ENCODE data around the gene IQCB1.
A peak's percentile ranks its signal among the peaks of the same experiment; 100 is the strongest.

Gene IQCB1, protein sequence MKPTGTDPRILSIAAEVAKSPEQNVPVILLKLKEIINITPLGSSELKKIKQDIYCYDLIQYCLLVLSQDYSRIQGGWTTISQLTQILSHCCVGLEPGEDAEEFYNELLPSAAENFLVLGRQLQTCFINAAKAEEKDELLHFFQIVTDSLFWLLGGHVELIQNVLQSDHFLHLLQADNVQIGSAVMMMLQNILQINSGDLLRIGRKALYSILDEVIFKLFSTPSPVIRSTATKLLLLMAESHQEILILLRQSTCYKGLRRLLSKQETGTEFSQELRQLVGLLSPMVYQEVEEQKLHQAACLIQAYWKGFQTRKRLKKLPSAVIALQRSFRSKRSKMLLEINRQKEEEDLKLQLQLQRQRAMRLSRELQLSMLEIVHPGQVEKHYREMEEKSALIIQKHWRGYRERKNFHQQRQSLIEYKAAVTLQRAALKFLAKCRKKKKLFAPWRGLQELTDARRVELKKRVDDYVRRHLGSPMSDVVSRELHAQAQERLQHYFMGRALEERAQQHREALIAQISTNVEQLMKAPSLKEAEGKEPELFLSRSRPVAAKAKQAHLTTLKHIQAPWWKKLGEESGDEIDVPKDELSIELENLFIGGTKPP

DNA sequence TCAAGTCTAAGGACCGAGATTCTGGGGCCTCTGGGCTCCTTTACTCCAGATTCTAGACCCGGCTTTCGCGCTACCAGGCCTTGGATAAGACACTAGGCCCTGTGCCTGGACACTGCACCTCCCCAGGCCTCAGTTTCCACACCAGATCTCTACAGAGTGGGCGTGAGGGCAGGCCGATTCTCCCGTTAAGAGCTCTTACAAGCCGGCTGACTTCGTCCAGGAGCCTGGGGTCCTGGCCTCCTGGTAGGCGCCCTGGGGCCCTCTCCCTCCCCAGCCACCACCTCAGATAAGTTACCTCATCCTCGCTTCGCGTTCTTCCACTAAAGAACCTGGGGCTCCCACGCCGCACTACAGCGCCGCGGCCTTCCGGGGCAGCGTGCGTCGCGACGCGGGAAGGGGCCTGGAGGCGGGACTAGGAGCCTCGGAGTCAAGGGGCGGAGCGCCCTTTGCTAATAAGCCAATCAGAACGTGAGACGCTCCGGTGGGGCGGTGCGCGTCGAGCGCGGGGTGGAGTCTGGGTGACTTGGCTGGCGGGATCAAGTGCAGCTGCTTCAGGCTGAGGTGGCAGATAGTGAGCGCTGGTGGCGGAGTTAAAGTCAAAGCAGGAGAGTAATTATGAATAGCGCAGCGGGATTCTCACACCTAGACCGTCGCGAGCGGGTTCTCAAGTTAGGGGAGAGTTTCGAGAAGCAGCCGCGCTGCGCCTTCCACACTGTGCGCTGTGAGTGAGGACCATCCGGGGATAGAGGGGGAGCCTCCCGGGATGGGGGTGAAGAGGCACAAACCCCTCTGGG, at the start of gene IQCB1, which contains the start of gene EAF2:
Gene IQCB1 (minus strand): TSS at position 390 of the 794 bp plus-strand sequence. CDS start 6,100 bp downstream, outside the sequence.
Gene EAF2 (plus strand): TSS at position 539 of the 794 bp plus-strand sequence. CDS start 77 bp downstream, at position 616.
- peak; percentile 96 to 97 for DNase-seq
- H3K27me3 ChIP-seq: no peaks in the 10 kb centered on the region
- H3K27ac ChIP-seq: peak within 1 kb of the TSS; percentile 85 to 86
- no peaks in the 10 kb centered on the region for H3K36me3 ChIP-seq
- intact Hi-C loops (cut with DNase I; ENCODE audit: low total_unique reads): loop anchor here (5.0 kb wide), 1 partner anchor 288 kb away; the partner anchor contains the start of gene POLQ
- H3K9me3 ChIP-seq: no peaks in the 10 kb centered on the region
- peaks cover 0 to 25% (median 14%) of the 10 kb centered on the region in 4 donors for H3K4me1 ChIP-seq
- peak within 1 kb of the TSS; percentile 72 to 85 for H3K4me3 ChIP-seq
- TF ChIP-seq, protein P1, sequence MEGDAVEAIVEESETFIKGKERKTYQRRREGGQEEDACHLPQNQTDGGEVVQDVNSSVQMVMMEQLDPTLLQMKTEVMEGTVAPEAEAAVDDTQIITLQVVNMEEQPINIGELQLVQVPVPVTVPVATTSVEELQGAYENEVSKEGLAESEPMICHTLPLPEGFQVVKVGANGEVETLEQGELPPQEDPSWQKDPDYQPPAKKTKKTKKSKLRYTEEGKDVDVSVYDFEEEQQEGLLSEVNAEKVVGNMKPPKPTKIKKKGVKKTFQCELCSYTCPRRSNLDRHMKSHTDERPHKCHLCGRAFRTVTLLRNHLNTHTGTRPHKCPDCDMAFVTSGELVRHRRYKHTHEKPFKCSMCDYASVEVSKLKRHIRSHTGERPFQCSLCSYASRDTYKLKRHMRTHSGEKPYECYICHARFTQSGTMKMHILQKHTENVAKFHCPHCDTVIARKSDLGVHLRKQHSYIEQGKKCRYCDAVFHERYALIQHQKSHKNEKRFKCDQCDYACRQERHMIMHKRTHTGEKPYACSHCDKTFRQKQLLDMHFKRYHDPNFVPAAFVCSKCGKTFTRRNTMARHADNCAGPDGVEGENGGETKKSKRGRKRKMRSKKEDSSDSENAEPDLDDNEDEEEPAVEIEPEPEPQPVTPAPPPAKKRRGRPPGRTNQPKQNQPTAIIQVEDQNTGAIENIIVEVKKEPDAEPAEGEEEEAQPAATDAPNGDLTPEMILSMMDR (IDR thresholded peaks at IDR 0.05): no peak

DNA sequence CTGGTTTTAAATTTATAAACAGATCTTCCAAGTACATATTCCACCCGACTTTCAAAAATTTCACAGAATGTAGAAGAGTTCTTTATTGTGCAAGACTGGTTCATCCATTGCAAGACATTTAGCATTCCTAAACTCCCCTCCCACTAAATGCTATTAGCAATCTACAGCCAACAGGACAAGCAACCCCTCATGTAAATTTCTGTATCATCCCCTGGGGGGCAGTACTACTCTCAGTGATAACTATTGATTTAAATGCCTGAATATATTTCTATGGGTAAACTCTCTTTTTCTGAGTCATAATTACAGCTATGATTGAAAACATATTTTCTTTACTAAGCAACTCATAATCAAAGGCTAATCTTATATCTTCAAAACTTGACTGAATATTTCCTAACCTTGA, 48.6 kb upstream of the IQCB1 start:
- no peaks in the 10 kb centered on the region for H3K27me3 ChIP-seq

DNA sequence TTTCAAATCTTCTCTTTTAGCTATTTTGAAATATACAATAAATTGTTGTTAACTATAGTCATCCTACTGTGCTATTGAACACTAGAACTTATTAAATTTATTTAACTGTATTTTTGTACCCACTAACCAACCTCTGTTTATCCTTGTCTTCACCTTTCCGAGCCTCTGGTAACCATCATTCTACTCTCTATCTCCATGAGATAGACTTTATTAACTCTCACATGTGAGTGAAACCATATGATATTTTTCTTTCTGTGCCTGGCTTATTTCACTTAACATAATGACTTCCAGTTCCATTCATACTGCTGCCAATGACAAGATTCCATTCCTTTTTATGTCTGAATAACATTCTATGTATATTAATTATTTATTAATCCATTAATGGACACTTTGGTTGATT, 43.6 kb upstream of the IQCB1 start:
- Histone ChIP-seq H3K27ac (no peak overlapping the region), H3K27me3 (no peaks in the 10 kb centered on the region), H3K4me1 (no peaks in the 10 kb centered on the region), H3K4me3 (no peak overlapping the region), H3K36me3 (peaks cover 0 to 2% (median 0%) of the 10 kb centered on the region in 3 donors), H3K9me3 (no peaks in the 10 kb centered on the region)
- TF ChIP-seq, protein P1 (IDR thresholded peaks at IDR 0.05): no peak
- no peak for DNase-seq
- intact Hi-C loops (cut with DNase I; ENCODE audit: low total_unique reads): no loop called here

More for the DNA sequence above, 48.6 kb upstream of the IQCB1 start:
- TF ChIP-seq, protein P1 (IDR thresholded peaks at IDR 0.05): no peak
- no peaks in the 10 kb centered on the region for H3K9me3 ChIP-seq
- intact Hi-C loops (cut with DNase I; ENCODE audit: low total_unique reads): no loop called here
- H3K36me3 ChIP-seq: no peaks in the 10 kb centered on the region
- no peak for DNase-seq
- H3K4me3 ChIP-seq: no peak overlapping the region
- no peaks in the 10 kb centered on the region for H3K4me1 ChIP-seq
- no peak overlapping the region for H3K27ac ChIP-seq

DNA sequence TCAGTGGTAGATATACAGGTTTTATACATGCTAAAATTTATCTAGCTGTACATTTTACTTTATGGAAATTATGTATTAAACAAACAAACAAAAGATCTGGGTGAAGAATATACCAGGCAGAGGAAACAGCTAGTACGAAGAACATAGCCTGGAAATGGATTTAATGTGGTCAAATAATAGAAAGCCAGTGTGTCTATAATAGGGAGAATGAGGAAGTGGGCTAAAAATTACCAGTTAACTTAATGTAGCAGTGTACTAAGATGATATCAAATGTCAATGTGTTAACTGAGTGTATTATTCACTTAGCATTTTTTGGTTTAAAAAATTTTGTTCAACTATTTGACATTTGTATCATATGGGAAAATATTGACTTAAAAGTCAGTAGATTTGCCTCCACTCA, 36.6 kb upstream of the IQCB1 start:
- intact Hi-C loops (cut with DNase I; ENCODE audit: low total_unique reads): no loop called here
- H3K4me1 ChIP-seq: no peaks in the 10 kb centered on the region
- TF ChIP-seq, protein P1 (IDR thresholded peaks at IDR 0.05): no peak
- no peaks in the 10 kb centered on the region for H3K27me3 ChIP-seq
- peaks cover 0 to 6% (median 0%) of the 10 kb centered on the region in 3 donors for H3K36me3 ChIP-seq
- no peak for DNase-seq
- no peaks in the 10 kb centered on the region for H3K9me3 ChIP-seq
- H3K4me3 ChIP-seq: no peak overlapping the region
- no peak overlapping the region for H3K27ac ChIP-seq

DNA sequence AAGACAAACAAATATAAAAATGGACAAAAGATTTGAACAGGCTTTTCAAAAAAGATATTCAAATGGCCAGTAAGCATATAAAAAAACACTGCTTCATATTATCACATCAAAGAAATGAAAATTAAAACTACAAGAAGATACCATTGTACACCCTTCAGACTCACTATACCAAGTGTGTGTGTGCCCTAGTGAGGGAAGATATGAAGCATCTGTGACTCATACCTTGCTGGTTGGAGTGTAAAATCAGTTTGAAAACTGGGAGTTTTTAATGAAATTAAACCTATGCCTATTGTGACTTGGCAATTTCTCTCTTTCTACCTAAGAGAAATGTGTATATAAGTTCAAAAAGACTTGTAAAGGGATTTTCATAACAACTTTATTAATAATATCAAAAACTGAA, 35.9 kb upstream of the IQCB1 start:
- Histone ChIP-seq H3K27me3 (no peaks in the 10 kb centered on the region), H3K36me3 (peaks cover 0 to 6% (median 0%) of the 10 kb centered on the region in 3 donors), H3K4me1 (no peaks in the 10 kb centered on the region), H3K27ac (no peak overlapping the region), H3K4me3 (no peak overlapping the region), H3K9me3 (no peaks in the 10 kb centered on the region)
- intact Hi-C loops (cut with DNase I; ENCODE audit: low total_unique reads): no loop called here
- no peak for DNase-seq
- TF ChIP-seq, protein P1 (IDR thresholded peaks at IDR 0.05): no peak
